SK-N-SH (cell line): Measurements from ENCODE around the gene GRM2. TPM values are rescaled to one million over a fixed set of nuclear protein-coding genes. Genes with fewer than 3 reads are reported as not detected.

Experiments
- CTCF ChIA-PET: fragments of 300-600, 350-600 bp; formaldehyde crosslinking; extraction: SDS; loops from one replicate; lab custom pipeline; 2021; lab: Yijun Ruan, JAX
- POLR2A ChIA-PET: fragments of 350-600 bp; sonication (Branson Sonifier 250); formaldehyde crosslinking; extraction: SDS; loops from one replicate; lab custom pipeline; 2020; ENCODE audit warnings: antibody characterized with exemption, inconsistent platforms; lab: Yijun Ruan, JAX
- DNase-seq: peaks from one replicate; pipeline ENCODE4 v3.0.0; 2012
- H2AFZ ChIP-seq: fragments of 200-600 bp; sonication (generic); 2 replicates; pipeline ENCODE4 v1.8.1; 2016; ENCODE audit warnings: antibody characterized with exemption, mild to moderate bottlenecking, low read depth
- H3F3A ChIP-seq: fragments of 200-600 bp; sonication (generic); replicated peaks from 2 replicates; pipeline ENCODE3; 2016; ENCODE audit warnings: antibody characterized with exemption, mild to moderate bottlenecking; ENCODE audit not compliant: insufficient read depth
- H3K27ac ChIP-seq, 2 experiments: fragments of 200-500 bp in 1 of 2; fragments of 200-600 bp in 1 of 2; sonication (Bioruptor generic) in 1 of 2; sonication (generic), shearing (Covaris generic) in 1 of 2; 2 replicates each; pipeline versions ENCODE4 v1.5.1 to v1.6.1; 2014 to 2016; ENCODE audit warnings: low read depth in 2 of 2, inconsistent platforms in 1 of 2, low read length in 1 of 2, mild to moderate bottlenecking in 1 of 2, mixed read lengths in 1 of 2
- H3K27me3 ChIP-seq: fragments of 200-600 bp; sonication (generic), shearing (Covaris generic); 2 replicates; pipeline ENCODE4 v1.6.1; 2016; ENCODE audit warnings: mixed run types; ENCODE audit not compliant: insufficient read depth
- H3K36me3 ChIP-seq, 2 experiments: fragments of 200-500 bp in 1 of 2; fragments of 200-600 bp in 1 of 2; sonication (Bioruptor generic) in 1 of 2; sonication (generic) in 1 of 2; replicated peaks in 1 of 2; 2 replicates each; pipeline versions ENCODE3 to v1.5.1; 2014 to 2016; ENCODE audit warnings: low read length in 1 of 2, mild to moderate bottlenecking in 1 of 2; ENCODE audit not compliant: insufficient read depth in 2 of 2, control insufficient read depth in 1 of 2
- H3K4me1 ChIP-seq, 2 experiments: fragments of 200-500 bp in 1 of 2; fragments of 200-600 bp in 1 of 2; sonication (Bioruptor generic) in 1 of 2; sonication (generic), shearing (Covaris generic) in 1 of 2; 2 replicates each; pipeline versions ENCODE4 v1.5.1 to v1.6.1; 2014 to 2016; ENCODE audit warnings: low read depth in 1 of 2, low read length in 1 of 2, mixed run types in 1 of 2; ENCODE audit not compliant: insufficient read depth in 2 of 2, control insufficient read depth in 1 of 2
- H3K4me2 ChIP-seq: fragments of 200-600 bp; sonication (generic), shearing (Covaris generic); 2 replicates; pipeline ENCODE4 v1.6.1; 2017; ENCODE audit warnings: mixed run types
- H3K4me3 ChIP-seq, 2 experiments: fragments of 200-500 bp in 1 of 2; fragments of 200-600 bp in 1 of 2; sonication (Bioruptor generic) in 1 of 2; sonication (generic), shearing (Covaris generic) in 1 of 2; 2 replicates each; pipeline versions ENCODE4 v1.5.1 to v1.8.1; 2014 to 2016; ENCODE audit warnings: low read depth in 2 of 2, inconsistent platforms in 1 of 2, low read length in 1 of 2, mild to moderate bottlenecking in 1 of 2, mixed read lengths in 1 of 2, moderate library complexity in 1 of 2
- H3K79me2 ChIP-seq: fragments of 200-600 bp; sonication (generic); 2 replicates; pipeline ENCODE4 v1.8.1; 2017; ENCODE audit warnings: mild to moderate bottlenecking; ENCODE audit not compliant: insufficient read depth
- H3K9ac ChIP-seq: fragments of 200-600 bp; sonication (generic); 2 replicates; pipeline ENCODE4 v1.6.1; 2017; ENCODE audit warnings: mixed run types
- H3K9me2 ChIP-seq: fragments of 200-600 bp; sonication (generic); 2 replicates; pipeline ENCODE4 v1.6.1; 2017; ENCODE audit warnings: mixed run types
- H3K9me3 ChIP-seq: fragments of 200-600 bp; sonication (generic); 2 replicates; pipeline ENCODE4 v1.6.1; 2017; ENCODE audit warnings: mixed run types, mild to moderate bottlenecking, moderate library complexity
- H4K20me1 ChIP-seq: fragments of 200-600 bp; sonication (generic); 2 replicates; pipeline ENCODE4 v1.6.1; 2017; ENCODE audit warnings: mild to moderate bottlenecking, mixed run types; ENCODE audit not compliant: insufficient read depth
- ELF1 ChIP-seq: IDR thresholded peaks from 2 replicates; pipeline ENCODE4 v1.4.0; 2012
- EP300 ChIP-seq, 2 experiments: IDR thresholded peaks; 2 replicates each; pipeline versions ENCODE4 v1.4.0 to v1.6.1; 2012; ENCODE audit warnings: borderline replicate concordance in 1 of 2, low read depth in 1 of 2, low read length in 1 of 2
- EZH2phosphoT487 ChIP-seq: fragments of 200-600 bp; sonication (generic); IDR thresholded peaks from 2 replicates; pipeline ENCODE4 v1.6.1; 2017; ENCODE audit warnings: low read depth, mixed run types, mild to moderate bottlenecking, antibody characterized with exemption, moderate library complexity, borderline replicate concordance
- GATA2 ChIP-seq: sonication (generic); formaldehyde crosslinking; IDR thresholded peaks from 2 replicates; pipeline ENCODE4 v1.5.0; 2020; ENCODE audit warnings: mild to moderate bottlenecking, missing genetic modification reagents
- MEF2A ChIP-seq: IDR thresholded peaks from 2 replicates; pipeline ENCODE4 v1.4.0; 2012; ENCODE audit warnings: low read depth, borderline replicate concordance
- NRF1 ChIP-seq: IDR thresholded peaks from 2 replicates; pipeline ENCODE4 v1.6.1; 2012; ENCODE audit warnings: low read depth, mild to moderate bottlenecking, low read length
- POLR2AphosphoS5 ChIP-seq: IDR thresholded peaks from 2 replicates; pipeline ENCODE4 v1.6.1; 2012; ENCODE audit warnings: low read depth, low read length
- RCOR1 ChIP-seq: fragments of 150-350 bp; IDR thresholded peaks from 2 replicates; pipeline ENCODE4 v1.6.1; 2017; ENCODE audit warnings: antibody characterized with exemption, low read length
- RXRA ChIP-seq: IDR thresholded peaks from 2 replicates; pipeline ENCODE4 v1.4.0; 2012; ENCODE audit warnings: low read depth, mild to moderate bottlenecking, borderline replicate concordance
- SIN3A ChIP-seq: IDR thresholded peaks from 2 replicates; pipeline ENCODE4 v1.6.1; 2012; ENCODE audit warnings: low read depth, mild to moderate bottlenecking, low read length, moderate library complexity, borderline replicate concordance
- TAF1 ChIP-seq: IDR thresholded peaks from 2 replicates; pipeline ENCODE4 v1.6.1; 2012; ENCODE audit warnings: low read depth, mild to moderate bottlenecking, low read length, moderate library complexity, borderline replicate concordance
- TCF12 ChIP-seq: IDR thresholded peaks from 2 replicates; pipeline ENCODE4 v1.4.0; 2012
- TEAD4 ChIP-seq: IDR thresholded peaks from 2 replicates; pipeline ENCODE4 v1.4.0; 2012; ENCODE audit warnings: mild to moderate bottlenecking, borderline replicate concordance; ENCODE audit not compliant: insufficient read depth
- WGBS: methylation state at CpG from one replicate; pipeline ENCODE4 v1.1.6; 2017; ENCODE audit warnings: low lambda C conversion rate; 5-methylcytosine and 5-hydroxymethylcytosine counted together
- polyA plus RNA-seq, 3 experiments: library from polyadenylated mRNA; depleted of rRNA; stranded (reverse); fragments of >200 nt; gene quantifications; 2 replicates each; pipeline ENCODE4 v1.2.3, GENCODE V29; 2012
- TF ChIP-seq, protein P1 (sequence below): fragments of 150-350 bp; IDR thresholded peaks from 2 replicates; pipeline ENCODE4 v1.6.1; 2016; ENCODE audit warnings: mild to moderate bottlenecking, low read depth, low read length
- TF ChIP-seq, protein P2 (sequence below): fragments of 150-350 bp; IDR thresholded peaks from 2 replicates; pipeline ENCODE4 v1.6.1; 2017; ENCODE audit warnings: antibody characterized with exemption, low read length, low read depth, borderline replicate concordance
- TF ChIP-seq, protein P3 (sequence below): IDR thresholded peaks from 2 replicates; pipeline ENCODE4 v1.6.1; 2012; ENCODE audit warnings: mild to moderate bottlenecking, low read depth, low read length, moderate library complexity
- TF ChIP-seq, protein P4 (sequence below): IDR thresholded peaks from 2 replicates; pipeline ENCODE4; 2012

The GRM2 gene
- polyA plus RNA-seq, 1 of the 3 experiments (the other 2 are of a cell fraction), result 0.15 TPM

DNA sequence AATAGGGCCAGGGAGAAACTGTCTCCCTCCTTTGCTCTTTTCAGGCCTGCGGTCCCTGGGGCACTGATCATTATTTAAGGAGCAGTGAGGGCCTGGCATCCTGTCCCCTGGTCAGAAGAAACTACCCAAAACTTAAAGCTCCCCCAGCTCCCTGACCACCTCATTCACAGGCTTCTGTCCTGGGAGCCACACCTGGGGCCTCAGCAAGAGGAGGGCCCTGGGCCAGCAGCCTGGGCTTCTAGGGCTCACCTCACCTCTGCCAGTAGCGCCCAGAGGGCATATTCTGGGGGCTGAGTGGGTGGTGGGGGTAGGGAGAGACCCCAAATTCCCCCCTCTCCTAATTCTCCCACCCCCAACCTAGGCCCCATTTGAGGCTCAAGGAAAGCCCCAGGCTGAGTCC, 4.7 kb upstream of the GRM2 start:
- Histone ChIP-seq H3K9me2 (no peaks in the 10 kb centered on the region), H3K27ac (no peak overlapping the region), H3K4me2 (no peak overlapping the region), H3K9ac (no peak overlapping the region), H3K27me3 (no peaks in the 10 kb centered on the region), H2AFZ (no peak overlapping the region), H3K4me3 (no peak overlapping the region), H3K9me3 (no peaks in the 10 kb centered on the region), H4K20me1 (peaks cover 44% of the 10 kb centered on the region), H3K79me2 (no peaks in the 10 kb centered on the region), H3F3A (no peaks in the 10 kb centered on the region), H3K36me3 (peaks cover 0 to 32% of the 10 kb centered on the region in 2 experiments), H3K4me1 (peaks cover 0 to 23% of the 10 kb centered on the region in 2 experiments; a peak in 1 of 4 replicates)
- no peak for DNase-seq
- CTCF ChIA-PET, result interaction anchor here (1.0 to 9.6 kb wide), 3 partner anchors 10 to 20 kb away, joined by 3 to 89 read pairs (median 27); no protein-coding TSS in a partner anchor
- TF ChIP-seq SIN3A (no peak), ELF1 (no peak), NRF1 (no peak)
- POLR2A ChIA-PET, result no interaction called here
- WGBS, result 86% methylated on average over 2 of the region's 2 CpGs

DNA sequence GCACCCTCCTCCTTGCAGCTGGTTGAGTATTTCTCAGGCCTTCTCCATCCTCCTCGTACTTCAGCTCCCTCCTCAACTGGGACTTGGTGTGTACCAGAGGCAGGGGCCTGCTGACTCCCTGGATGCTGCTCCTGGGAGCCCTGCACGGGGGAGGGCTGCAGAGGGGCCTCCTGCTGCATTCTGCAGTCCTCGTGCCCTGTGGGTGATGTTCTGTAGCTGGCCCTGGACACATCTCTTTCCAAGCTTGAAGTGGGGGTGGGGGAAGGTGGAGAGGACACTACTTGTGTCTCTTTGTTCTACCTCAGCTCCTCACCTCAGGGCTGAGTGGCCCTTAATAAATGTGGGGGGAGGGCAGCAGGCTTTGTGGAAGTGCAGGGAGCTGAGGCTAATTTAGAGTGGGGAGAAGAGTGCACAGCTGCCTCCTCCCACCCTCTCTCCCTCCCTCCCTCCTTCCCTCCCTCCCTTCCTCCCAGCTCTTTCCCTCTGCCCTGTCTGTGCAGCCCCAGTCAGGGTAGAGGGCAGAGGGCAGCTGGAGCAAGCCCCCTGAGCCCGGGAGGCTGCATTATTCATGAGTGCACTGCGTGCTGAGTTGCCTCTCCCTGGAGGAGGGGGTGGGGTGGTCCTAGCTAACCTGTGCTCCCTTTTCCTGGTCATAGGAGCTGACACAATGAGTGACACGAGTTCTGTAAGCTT, 3.7 kb upstream of the GRM2 start:
- Histone ChIP-seq H4K20me1 (peaks cover 48% of the 10 kb centered on the region), H3K4me1 (peaks cover 0 to 28% of the 10 kb centered on the region in 2 experiments; a peak in 1 of 4 replicates), H3K27me3 (no peaks in the 10 kb centered on the region), H3K36me3 (peaks cover 0 to 32% of the 10 kb centered on the region in 2 experiments), H3K9me3 (no peaks in the 10 kb centered on the region), H2AFZ (no peak overlapping the region), H3K79me2 (no peaks in the 10 kb centered on the region), H3K9me2 (no peaks in the 10 kb centered on the region), H3K4me3 (no peak overlapping the region), H3F3A (no peaks in the 10 kb centered on the region), H3K27ac (no peak overlapping the region), H3K9ac (no peak overlapping the region), H3K4me2 (no peak overlapping the region)
- WGBS, result 61% methylated on average over 6 of the region's 6 CpGs
- DNase-seq, result no peak
- POLR2A ChIA-PET, result no interaction called here
- CTCF ChIA-PET, result interaction anchor here (0.9 to 9.6 kb wide), 5 partner anchors 11 to 201 kb away, joined by 3 to 89 read pairs (median 5); no protein-coding TSS in a partner anchor
- TF ChIP-seq EP300 (IDR thresholded peaks at IDR 0.05; ENCODE audit: borderline replicate concordance in 1 of 2, low read depth in 1 of 2, low read length in 1 of 2) (no peak), NRF1 (no peak), TAF1 (no peak), EZH2phosphoT487 (no peak), MEF2A (no peak), POLR2AphosphoS5 (no peak), TCF12 (no peak), RXRA (no peak), TEAD4 (no peak), RCOR1 (no peak), GATA2 (no peak)
- TF ChIP-seq, protein P1, sequence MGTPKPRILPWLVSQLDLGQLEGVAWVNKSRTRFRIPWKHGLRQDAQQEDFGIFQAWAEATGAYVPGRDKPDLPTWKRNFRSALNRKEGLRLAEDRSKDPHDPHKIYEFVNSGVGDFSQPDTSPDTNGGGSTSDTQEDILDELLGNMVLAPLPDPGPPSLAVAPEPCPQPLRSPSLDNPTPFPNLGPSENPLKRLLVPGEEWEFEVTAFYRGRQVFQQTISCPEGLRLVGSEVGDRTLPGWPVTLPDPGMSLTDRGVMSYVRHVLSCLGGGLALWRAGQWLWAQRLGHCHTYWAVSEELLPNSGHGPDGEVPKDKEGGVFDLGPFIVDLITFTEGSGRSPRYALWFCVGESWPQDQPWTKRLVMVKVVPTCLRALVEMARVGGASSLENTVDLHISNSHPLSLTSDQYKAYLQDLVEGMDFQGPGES, result no peak
- TF ChIP-seq, protein P2, sequence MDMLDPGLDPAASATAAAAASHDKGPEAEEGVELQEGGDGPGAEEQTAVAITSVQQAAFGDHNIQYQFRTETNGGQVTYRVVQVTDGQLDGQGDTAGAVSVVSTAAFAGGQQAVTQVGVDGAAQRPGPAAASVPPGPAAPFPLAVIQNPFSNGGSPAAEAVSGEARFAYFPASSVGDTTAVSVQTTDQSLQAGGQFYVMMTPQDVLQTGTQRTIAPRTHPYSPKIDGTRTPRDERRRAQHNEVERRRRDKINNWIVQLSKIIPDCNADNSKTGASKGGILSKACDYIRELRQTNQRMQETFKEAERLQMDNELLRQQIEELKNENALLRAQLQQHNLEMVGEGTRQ, result no peak
- TF ChIP-seq, protein P3, sequence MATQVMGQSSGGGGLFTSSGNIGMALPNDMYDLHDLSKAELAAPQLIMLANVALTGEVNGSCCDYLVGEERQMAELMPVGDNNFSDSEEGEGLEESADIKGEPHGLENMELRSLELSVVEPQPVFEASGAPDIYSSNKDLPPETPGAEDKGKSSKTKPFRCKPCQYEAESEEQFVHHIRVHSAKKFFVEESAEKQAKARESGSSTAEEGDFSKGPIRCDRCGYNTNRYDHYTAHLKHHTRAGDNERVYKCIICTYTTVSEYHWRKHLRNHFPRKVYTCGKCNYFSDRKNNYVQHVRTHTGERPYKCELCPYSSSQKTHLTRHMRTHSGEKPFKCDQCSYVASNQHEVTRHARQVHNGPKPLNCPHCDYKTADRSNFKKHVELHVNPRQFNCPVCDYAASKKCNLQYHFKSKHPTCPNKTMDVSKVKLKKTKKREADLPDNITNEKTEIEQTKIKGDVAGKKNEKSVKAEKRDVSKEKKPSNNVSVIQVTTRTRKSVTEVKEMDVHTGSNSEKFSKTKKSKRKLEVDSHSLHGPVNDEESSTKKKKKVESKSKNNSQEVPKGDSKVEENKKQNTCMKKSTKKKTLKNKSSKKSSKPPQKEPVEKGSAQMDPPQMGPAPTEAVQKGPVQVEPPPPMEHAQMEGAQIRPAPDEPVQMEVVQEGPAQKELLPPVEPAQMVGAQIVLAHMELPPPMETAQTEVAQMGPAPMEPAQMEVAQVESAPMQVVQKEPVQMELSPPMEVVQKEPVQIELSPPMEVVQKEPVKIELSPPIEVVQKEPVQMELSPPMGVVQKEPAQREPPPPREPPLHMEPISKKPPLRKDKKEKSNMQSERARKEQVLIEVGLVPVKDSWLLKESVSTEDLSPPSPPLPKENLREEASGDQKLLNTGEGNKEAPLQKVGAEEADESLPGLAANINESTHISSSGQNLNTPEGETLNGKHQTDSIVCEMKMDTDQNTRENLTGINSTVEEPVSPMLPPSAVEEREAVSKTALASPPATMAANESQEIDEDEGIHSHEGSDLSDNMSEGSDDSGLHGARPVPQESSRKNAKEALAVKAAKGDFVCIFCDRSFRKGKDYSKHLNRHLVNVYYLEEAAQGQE, result no peak
- TF ChIP-seq, protein P4, sequence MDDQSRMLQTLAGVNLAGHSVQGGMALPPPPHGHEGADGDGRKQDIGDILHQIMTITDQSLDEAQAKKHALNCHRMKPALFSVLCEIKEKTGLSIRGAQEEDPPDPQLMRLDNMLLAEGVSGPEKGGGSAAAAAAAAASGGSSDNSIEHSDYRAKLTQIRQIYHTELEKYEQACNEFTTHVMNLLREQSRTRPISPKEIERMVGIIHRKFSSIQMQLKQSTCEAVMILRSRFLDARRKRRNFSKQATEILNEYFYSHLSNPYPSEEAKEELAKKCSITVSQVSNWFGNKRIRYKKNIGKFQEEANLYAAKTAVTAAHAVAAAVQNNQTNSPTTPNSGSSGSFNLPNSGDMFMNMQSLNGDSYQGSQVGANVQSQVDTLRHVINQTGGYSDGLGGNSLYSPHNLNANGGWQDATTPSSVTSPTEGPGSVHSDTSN, result no peak
